ENCODE results near the gene WFIKKN2.
A peak's percentile ranks its signal among the peaks of the same experiment; 100 is the strongest.
"Not testable (repeated sequence)": the region's sequence is repeated elsewhere in the genome, so short reads cannot be mapped to it uniquely, and the experiment has no call there.

WFIKKN2 gene

GRCh38 chr17:50856431-50856830, 21.0 kb downstream of the WFIKKN2 start:
- TF ChIP-seq CTCF (IDR thresholded peaks at IDR 0.05) = no peak
- DNase-seq (ENCODE audit: low spot score) = no peak
- no peak overlapping the region for H3K27ac ChIP-seq
- no peak overlapping the region for H3K4me3 ChIP-seq

- H3K4me3 ChIP-seq = no peak overlapping the region
- no peak for TF ChIP-seq CTCF (IDR thresholded peaks at IDR 0.05)
- no peak overlapping the region for H3K27ac ChIP-seq
- DNase-seq (ENCODE audit: low spot score) = no peak
These were observed 23.3 kb downstream of the WFIKKN2 start for GRCh38 chr17:50858486-50859225.

DNA sequence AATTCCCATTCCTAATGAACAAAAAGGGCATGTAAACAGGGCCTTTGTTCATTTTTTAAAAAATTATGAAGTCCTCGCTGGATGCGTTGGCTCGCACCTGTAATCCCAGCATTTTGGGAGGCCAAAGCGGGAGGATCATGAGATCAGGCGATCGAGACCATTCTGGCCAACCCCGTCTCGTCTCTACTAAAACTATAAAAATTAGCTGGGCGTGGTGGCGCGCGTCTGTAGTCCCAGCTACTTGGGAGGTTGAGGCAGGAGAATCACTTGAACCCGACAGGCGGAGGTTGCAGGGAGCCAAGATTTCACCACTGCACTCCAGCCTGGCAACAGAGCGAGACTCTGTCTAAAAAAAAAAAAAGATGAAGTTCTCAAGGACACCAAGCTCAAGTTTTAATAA, 24.3 kb downstream of the WFIKKN2 start:
- not testable (repeated sequence) for DNase-seq (ENCODE audit: low spot score); H3K27ac ChIP-seq; H3K4me3 ChIP-seq

GRCh38 chr17:50861334-50861676, 25.9 kb downstream of the WFIKKN2 start:
- Histone ChIP-seq H3K4me3 (peak overlapping the region; percentile 96), H3K27ac (no peak overlapping the region)
- no peak for DNase-seq (ENCODE audit: low spot score)
- no peak for TF ChIP-seq CTCF (IDR thresholded peaks at IDR 0.05)

DNA sequence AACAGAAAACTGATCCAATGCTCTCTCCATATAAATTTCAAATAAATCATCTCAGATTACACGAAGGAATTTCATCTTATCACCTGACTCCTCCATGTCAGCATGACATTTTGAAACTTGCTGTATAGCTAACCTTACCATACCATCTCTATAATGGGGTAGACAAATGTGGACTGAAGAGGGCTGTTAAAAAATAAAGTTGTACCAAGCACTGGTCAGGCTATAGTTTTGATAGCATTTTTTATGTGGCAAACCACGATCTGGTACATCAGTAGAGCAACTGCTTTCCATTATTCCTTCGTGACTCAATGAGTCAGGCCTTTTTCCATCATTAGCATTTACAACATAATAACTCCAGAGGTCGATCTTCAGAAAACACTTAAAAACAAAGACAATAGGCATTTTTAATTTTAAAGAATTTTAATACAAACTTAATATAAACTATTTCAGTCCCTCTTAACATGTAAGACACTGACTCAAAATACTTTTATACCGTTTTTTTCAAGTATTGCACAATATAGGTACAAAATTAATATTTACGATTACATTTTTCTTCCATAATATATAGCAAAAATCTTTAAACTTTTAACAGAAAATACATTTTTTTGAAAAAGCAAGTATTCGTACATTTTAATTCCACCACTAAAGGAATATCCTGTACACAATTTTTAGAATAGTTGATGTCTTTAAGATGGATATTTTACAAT, 26.6 kb downstream of the WFIKKN2 start:
- TF ChIP-seq CTCF (IDR thresholded peaks at IDR 0.05) = no peak
- DNase-seq (ENCODE audit: low spot score) = no peak
- H3K4me3 ChIP-seq = peak overlapping the region; percentile 96
- peak overlapping the region in 1 of 2 donors; percentile 37 for H3K27ac ChIP-seq

- H3K4me3 ChIP-seq = peak overlapping the region; percentile 96
- DNase-seq (ENCODE audit: low spot score) = no peak
- peak; percentile 55 for TF ChIP-seq CTCF (IDR thresholded peaks at IDR 0.05)
- peak overlapping the region; percentile 79 to 99 for H3K27ac ChIP-seq
These were observed 27.9 kb downstream of the WFIKKN2 start for GRCh38 chr17:50863221-50863843.

GRCh38 chr17:50863931-50864330, 28.5 kb downstream of the WFIKKN2 start:
- TF ChIP-seq CTCF (IDR thresholded peaks at IDR 0.05) = no peak
- H3K27ac ChIP-seq = peak overlapping the region; percentile 79 to 99
- DNase-seq (ENCODE audit: low spot score) = no peak

More at GRCh38 chr17:50863931-50864330, 28.5 kb downstream of the WFIKKN2 start:
- peak overlapping the region; percentile 96 for H3K4me3 ChIP-seq

All from coronary artery (tissue), 2 donors.